IPS DF 4.7 (cell line): ENCODE data around the gene GJC2.
A peak's percentile ranks its signal among the peaks of the same experiment; 100 is the strongest.
"Not testable (repeated sequence)": the region's sequence is repeated elsewhere in the genome, so short reads cannot be mapped to it uniquely, and the experiment has no call there.

ENCODE experiments used
- DNase-seq: peaks from one replicate; pipeline ENCODE4 v3.0.0-alpha.2; 2013; ENCODE audit warnings: low spot score; ENCODE audit errors: extremely low read depth

GJC2 gene

GRCh38 chr1:228149406-228150119, at the start of gene GJC2:
TSS of gene GJC2 (plus strand) at chr1:228149930. CDS start at chr1:228157759, 7,829 bp downstream.
- DNase-seq: no peak

GRCh38 chr1:228100822-228101613, 48.7 kb upstream of the GJC2 start:
- no peak for DNase-seq

- DNase-seq: no peak
These were observed 48.1 kb upstream of the GJC2 start for GRCh38 chr1:228101614-228101993.

- no peak for DNase-seq
These were observed 47.5 kb upstream of the GJC2 start for GRCh38 chr1:228101994-228102790.

GRCh38 chr1:228102791-228103620, 46.7 kb upstream of the GJC2 start, which contains the start of gene C1orf35:
TSS of gene C1orf35 (minus strand) at chr1:228103325. CDS start at chr1:228103227, 98 bp downstream.
- peak; percentile 72 for DNase-seq

GRCh38 chr1:228104526-228105269, 45.0 kb upstream of the GJC2 start:
- no peak for DNase-seq

- no peak for DNase-seq
These were observed 44.3 kb upstream of the GJC2 start for GRCh38 chr1:228105270-228105995.

GRCh38 chr1:228105996-228106799, 43.5 kb upstream of the GJC2 start:
- no peak for DNase-seq

GRCh38 chr1:228106800-228107054, 43.0 kb upstream of the GJC2 start:
- no peak for DNase-seq

GRCh38 chr1:228107636-228108035, 42.1 kb upstream of the GJC2 start:
- DNase-seq: no peak

- DNase-seq: no peak
These were observed 41.6 kb upstream of the GJC2 start for GRCh38 chr1:228108055-228108690.

- no peak for DNase-seq
These were observed 41.0 kb upstream of the GJC2 start for GRCh38 chr1:228108742-228109072.

- DNase-seq: peak; percentile 41
These were observed 40.4 kb upstream of the GJC2 start, which contains the start of gene MRPL55 for GRCh38 chr1:228109073-228109961. TSS of gene MRPL55 (minus strand) at chr1:228109299. CDS start at chr1:228108260, 1,039 bp downstream.

- DNase-seq: no peak
These were observed 39.7 kb upstream of the GJC2 start for GRCh38 chr1:228109962-228110488.

GRCh38 chr1:228110556-228110955, 39.2 kb upstream of the GJC2 start:
- no peak for DNase-seq

GRCh38 chr1:228111315-228111714, 38.4 kb upstream of the GJC2 start:
- not testable (repeated sequence) for DNase-seq

- no peak for DNase-seq
These were observed 37.6 kb upstream of the GJC2 start for GRCh38 chr1:228112167-228112566.
